Ovary (tissue), 9 donors: ENCODE measurements around the gene WWTR1. TPM values are rescaled to one million over a fixed set of nuclear protein-coding genes. Genes with fewer than 3 reads are reported as not detected.

Source experiments
- DNase-seq, 5 donors: peaks; one replicate each; pipeline ENCODE4 v3.0.0-alpha.2; 2019 to 2020
- H3K27ac ChIP-seq, 2 donors: fragments of 200-600 bp; one replicate each; pipeline versions ENCODE4 v1.5.1 to v1.8.0; 2019 to 2022
- H3K27me3 ChIP-seq: fragments of 200-600 bp; one replicate; pipeline ENCODE4 v1.8.0; 2022
- H3K36me3 ChIP-seq: fragments of 200-600 bp; sonication (generic); one replicate; pipeline ENCODE4 v1.5.1; 2019
- H3K4me1 ChIP-seq: one replicate; pipeline ENCODE4 v1.8.1; 2013; ENCODE audit warnings: mild to moderate bottlenecking, moderate library complexity; ENCODE audit not compliant: insufficient read depth
- H3K4me3 ChIP-seq: fragments of 200-600 bp; sonication (generic); one replicate; pipeline ENCODE4 v1.5.1; 2017
- H3K9me3 ChIP-seq, 2 donors: fragments of 200-600 bp in 1 of 2; sonication (generic) in 1 of 2; one replicate each; pipeline versions ENCODE4 v1.5.1 to v1.8.1; 2013 to 2019; ENCODE audit warnings: mild to moderate bottlenecking in 1 of 2, moderate library complexity in 1 of 2
- EP300 ChIP-seq: sonication (generic); formaldehyde crosslinking; IDR thresholded peaks from one replicate; pipeline ENCODE4 v1.6.1; 2017; ENCODE audit warnings: antibody characterized with exemption
- POLR2A ChIP-seq: fragments of 450-650 bp; IDR thresholded peaks from one replicate; pipeline ENCODE4 v1.6.1; 2017; ENCODE audit warnings: antibody characterized with exemption, mild to moderate bottlenecking, moderate library complexity
- WGBS, 3 donors: extraction: QIAGEN DNeasy Blood & Tissue Kit in 1 of 3; methylation state at CpG; one replicate each; pipeline versions ENCODE4 v1.1.5 to v1.1.7; 2013 to 2017; 5-methylcytosine and 5-hydroxymethylcytosine counted together
- intact Hi-C, 4 donors: fragments of 100-400 bp; cut with DNase I; formaldehyde crosslinking; loops; one replicate each; pipeline versions ENCODE4 v1.11.0 to v1.15.1; 2022 to 2023
- polyA plus RNA-seq, 2 donors: library from polyadenylated mRNA; stranded (reverse); fragments of 200-250 nt in 1 of 2; fragments of 350-450 nt in 1 of 2; fragmentation: Illumina TruSeq in 1 of 2; extraction: RNeasy Lipid Tissue Mini Kit (QIAGEN cat#74804) in 1 of 2; gene quantifications; one replicate each; pipeline ENCODE4 v1.2.3, GENCODE V29; 2013 to 2014
- total RNA-seq, 7 donors: library from RNA; depleted of rRNA in 2 of 7; stranded (reverse); fragments of >200 nt in 2 of 7; fragmentation: NEBNext Ultra II Directional in 3 of 7; extraction: Animal tissue kit (Norgen Biotek cat#: 25700) in 3 of 7; gene quantifications; one replicate each; pipeline versions ENCODE4 v1.1.0 to v1.2.4, GENCODE V29; 2016 to 2023
- TF ChIP-seq, protein P1 (sequence below), 3 donors: fragments of 450-650 bp in 2 of 3; fragments of 200-600 bp in 1 of 3; IDR thresholded peaks; one replicate each; pipeline versions ENCODE4 v1.5.1 to v1.8.0; 2016 to 2022; ENCODE audit warnings: antibody characterized with exemption in 3 of 3, mild to moderate bottlenecking in 1 of 3
- donor health status: DM: no; HTN: no; CAD: no; lungs with moderate emphysema.
- donor health status: DM: no; HTN: no; CAD: no.
- donor health status: Bipolar disorder and iron deficiency.
- donor health status: DM: yes; HTN: yes; CAD: no.
- donor health status: DM: no; HTN: no; CAD: no.
- donor health status: DM: yes; HTN: yes; CAD: no.

Gene WWTR1
- total and polyA plus RNA-seq, 9 donors, result 65.4 to 160 (median 96.4) TPM

DNA sequence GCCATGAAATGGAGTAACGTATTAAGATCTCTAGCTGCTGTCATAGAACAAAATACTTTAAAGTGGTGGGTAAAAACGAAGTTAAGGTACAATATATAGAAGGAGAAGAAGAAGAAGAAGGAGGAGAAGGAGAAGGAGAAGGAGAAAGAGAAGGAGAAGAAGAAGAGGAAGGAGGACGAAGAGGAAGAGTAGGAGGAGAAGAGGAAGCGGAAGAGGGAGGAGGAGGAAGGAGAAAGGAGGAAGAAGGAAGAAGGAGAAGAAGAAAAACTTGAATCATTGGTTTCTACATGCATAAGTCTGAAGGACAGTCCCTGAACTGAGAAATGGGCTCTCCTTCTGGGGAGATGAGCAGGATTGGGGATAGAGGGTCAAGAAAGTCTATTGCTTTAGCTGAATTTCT is 22.4 kb downstream of the WWTR1 start:
- DNase-seq, result no peak
- intact Hi-C loops, result no loop called here
- Histone ChIP-seq H3K36me3 (no peaks in the 10 kb centered on the region), H3K4me1 (peaks cover 31% of the 10 kb centered on the region), H3K4me3 (no peak overlapping the region), H3K9me3 (no peaks in the 10 kb centered on the region), H3K27me3 (no peaks in the 10 kb centered on the region), H3K27ac (peak overlapping the region in 1 of 2 donors; percentile 29)
- TF ChIP-seq EP300 (no peak), POLR2A (no peak)
- TF ChIP-seq, protein P1, sequence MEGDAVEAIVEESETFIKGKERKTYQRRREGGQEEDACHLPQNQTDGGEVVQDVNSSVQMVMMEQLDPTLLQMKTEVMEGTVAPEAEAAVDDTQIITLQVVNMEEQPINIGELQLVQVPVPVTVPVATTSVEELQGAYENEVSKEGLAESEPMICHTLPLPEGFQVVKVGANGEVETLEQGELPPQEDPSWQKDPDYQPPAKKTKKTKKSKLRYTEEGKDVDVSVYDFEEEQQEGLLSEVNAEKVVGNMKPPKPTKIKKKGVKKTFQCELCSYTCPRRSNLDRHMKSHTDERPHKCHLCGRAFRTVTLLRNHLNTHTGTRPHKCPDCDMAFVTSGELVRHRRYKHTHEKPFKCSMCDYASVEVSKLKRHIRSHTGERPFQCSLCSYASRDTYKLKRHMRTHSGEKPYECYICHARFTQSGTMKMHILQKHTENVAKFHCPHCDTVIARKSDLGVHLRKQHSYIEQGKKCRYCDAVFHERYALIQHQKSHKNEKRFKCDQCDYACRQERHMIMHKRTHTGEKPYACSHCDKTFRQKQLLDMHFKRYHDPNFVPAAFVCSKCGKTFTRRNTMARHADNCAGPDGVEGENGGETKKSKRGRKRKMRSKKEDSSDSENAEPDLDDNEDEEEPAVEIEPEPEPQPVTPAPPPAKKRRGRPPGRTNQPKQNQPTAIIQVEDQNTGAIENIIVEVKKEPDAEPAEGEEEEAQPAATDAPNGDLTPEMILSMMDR (IDR thresholded peaks at IDR 0.05), result no peak
- WGBS, 3 donors, result 83 to 89% (median 87%) methylated on average over 4 of the region's 4 CpGs

DNA sequence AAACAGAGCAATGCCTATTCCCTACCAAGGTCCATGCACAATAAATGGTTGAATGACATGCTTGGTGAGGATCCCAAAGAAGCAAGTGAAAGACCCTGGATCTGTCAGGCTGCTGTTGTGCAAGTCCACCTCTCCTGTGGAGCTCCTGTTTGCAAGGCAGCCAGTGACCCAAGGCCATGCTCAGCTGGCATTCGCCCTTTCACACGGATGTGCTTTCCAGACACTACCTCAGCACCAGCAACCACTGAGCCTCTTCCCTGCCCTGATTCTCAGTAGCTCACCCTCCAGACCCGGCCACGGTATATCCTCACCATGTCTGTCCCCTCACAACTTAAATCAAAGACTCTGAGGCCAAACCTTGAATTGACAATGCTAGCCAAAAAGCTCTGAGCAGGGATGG is 23.3 kb downstream of the WWTR1 start:
- TF ChIP-seq, protein P1 (IDR thresholded peaks at IDR 0.05), result no peak
- TF ChIP-seq EP300 (no peak), POLR2A (no peak)

DNA sequence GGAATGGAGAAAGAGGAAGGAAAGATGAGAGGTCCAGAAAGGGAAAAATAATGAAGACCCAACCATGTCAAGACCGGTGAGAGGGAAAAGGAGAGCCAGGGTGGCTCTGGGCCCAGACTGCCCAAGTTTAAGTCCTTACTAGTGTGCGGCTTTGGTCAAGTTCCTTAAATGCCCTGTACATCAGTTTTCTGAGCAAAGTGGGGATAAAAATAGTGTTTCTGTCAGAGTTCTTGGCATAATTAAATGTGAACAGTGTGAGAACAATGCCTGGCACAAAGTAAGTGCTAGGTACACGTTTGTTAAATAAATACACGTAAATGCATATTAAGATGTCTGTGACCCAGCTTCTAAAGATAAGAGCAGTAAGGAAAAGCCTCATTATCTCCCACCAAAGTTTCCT is 23.8 kb downstream of the WWTR1 start:
- WGBS, 3 donors, result 49 to 52% (median 49%) methylated on average over 4 of the region's 4 CpGs
- H3K36me3 ChIP-seq, result no peaks in the 10 kb centered on the region
- TF ChIP-seq EP300, result no peak
- no peak for TF ChIP-seq POLR2A
- TF ChIP-seq, protein P1 (IDR thresholded peaks at IDR 0.05), result no peak

More for the DNA sequence above, 23.3 kb downstream of the WWTR1 start:
- no peaks in the 10 kb centered on the region for H3K27me3 ChIP-seq
- H3K4me3 ChIP-seq, result no peak overlapping the region
- DNase-seq, result peak in 1 of 5 donors; percentile 42
- no peaks in the 10 kb centered on the region for H3K9me3 ChIP-seq
- intact Hi-C loops, result no loop called here
- peaks cover 34% of the 10 kb centered on the region for H3K4me1 ChIP-seq
- peak overlapping the region in 1 of 2 donors; percentile 29 for H3K27ac ChIP-seq
- H3K36me3 ChIP-seq, result no peaks in the 10 kb centered on the region
- 56 to 78% (median 61%) methylated on average over 4 of the region's 4 CpGs for WGBS, 3 donors

DNA sequence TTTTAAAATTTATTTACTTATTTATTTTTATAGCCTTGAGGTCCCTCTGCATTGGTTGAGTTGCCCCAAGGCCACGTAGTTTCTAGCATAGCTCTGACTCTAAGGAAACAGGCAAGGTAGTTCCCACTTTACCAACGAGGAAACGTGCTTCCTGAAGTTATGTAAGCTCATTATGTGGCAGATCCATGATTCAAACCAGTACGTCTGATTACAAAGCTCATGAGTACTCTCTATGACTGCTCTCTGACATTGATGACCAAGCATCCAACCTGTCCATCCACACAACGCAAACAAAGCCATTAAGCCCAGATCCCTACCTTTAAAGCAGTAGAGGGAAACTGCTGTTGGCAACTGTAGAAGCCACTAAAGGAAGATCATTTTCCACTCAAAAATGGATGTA is 25.6 kb downstream of the WWTR1 start:
- intact Hi-C loops, result no loop called here
- H3K4me3 ChIP-seq, result no peak overlapping the region
- peaks cover 39% of the 10 kb centered on the region for H3K4me1 ChIP-seq
- H3K9me3 ChIP-seq, result no peaks in the 10 kb centered on the region
- no peak overlapping the region for H3K27ac ChIP-seq
- DNase-seq, result no peak
- H3K36me3 ChIP-seq, result no peaks in the 10 kb centered on the region
- H3K27me3 ChIP-seq, result no peaks in the 10 kb centered on the region
- WGBS, 3 donors, result 90 to 92% (median 90%) methylated on average over 5 of the region's 5 CpGs
- no peak for TF ChIP-seq POLR2A
- TF ChIP-seq EP300, result no peak

More for the DNA sequence above, 23.8 kb downstream of the WWTR1 start:
- peak overlapping the region in 1 of 2 donors; percentile 29 for H3K27ac ChIP-seq
- H3K4me1 ChIP-seq, result peaks cover 31% of the 10 kb centered on the region
- no peak overlapping the region for H3K4me3 ChIP-seq
- no peaks in the 10 kb centered on the region for H3K27me3 ChIP-seq
- H3K9me3 ChIP-seq, result no peaks in the 10 kb centered on the region
- no peak for DNase-seq
- intact Hi-C loops, result no loop called here

DNA sequence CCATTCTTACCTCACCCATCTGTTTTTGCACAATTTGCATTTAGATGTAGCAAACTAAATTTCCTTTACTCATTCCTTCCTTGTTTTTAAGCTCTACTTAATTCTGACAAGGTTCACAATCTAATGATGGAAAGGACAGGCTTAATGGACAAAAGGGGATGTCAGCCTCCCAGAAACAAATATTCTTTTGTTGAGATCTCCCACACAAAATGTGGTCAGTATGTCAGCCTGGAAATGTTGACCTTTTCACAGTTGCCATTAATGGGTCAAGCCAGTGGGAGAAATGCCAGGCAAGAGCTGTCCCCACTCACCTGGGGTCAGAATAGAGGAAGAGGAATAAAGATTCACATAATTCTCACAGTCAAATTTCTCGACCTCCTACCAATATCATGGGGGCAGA is 27.0 kb downstream of the WWTR1 start:
- no peak for DNase-seq
- Histone ChIP-seq H3K27ac (no peak overlapping the region), H3K36me3 (no peaks in the 10 kb centered on the region), H3K27me3 (no peaks in the 10 kb centered on the region), H3K4me3 (no peak overlapping the region), H3K4me1 (peaks cover 44% of the 10 kb centered on the region), H3K9me3 (no peaks in the 10 kb centered on the region)
- intact Hi-C loops, result no loop called here
- TF ChIP-seq POLR2A, result no peak
- TF ChIP-seq EP300, result no peak
- TF ChIP-seq, protein P1 (IDR thresholded peaks at IDR 0.05), result no peak
- 72 to 92% (median 73%) methylated on average over 1 of the region's 1 CpG for WGBS, 3 donors
